GM19023 (cell line): ENCODE results near the gene LEP.
"Not testable (repeated sequence)": the region's sequence is repeated elsewhere in the genome, so short reads cannot be mapped to it uniquely, and the experiment has no call there.

Experiments used
- ATAC-seq: cut with Tn5 transposase; IDR thresholded peaks from one replicate; pipeline ENCODE4 v1.9.1; 2021; ENCODE audit warnings: mild to moderate bottlenecking, moderate library complexity; ENCODE audit not compliant: unreplicated experiment

LEP gene

GRCh38 chr7:128210590-128211570, 30.2 kb upstream of the LEP start:
- ATAC-seq: no peak

- no peak for ATAC-seq
Measured at GRCh38 chr7:128211626-128212025, 29.5 kb upstream of the LEP start.

GRCh38 chr7:128214463-128214862, 26.6 kb upstream of the LEP start:
- no peak for ATAC-seq

- ATAC-seq: no peak
Measured at GRCh38 chr7:128215281-128215680, 25.8 kb upstream of the LEP start.

GRCh38 chr7:128215739-128216138, 25.3 kb upstream of the LEP start:
- no peak for ATAC-seq

GRCh38 chr7:128217030-128217805, 23.9 kb upstream of the LEP start:
- no peak for ATAC-seq

- ATAC-seq: no peak
Measured at GRCh38 chr7:128217967-128218652, 23.0 kb upstream of the LEP start.

- ATAC-seq: no peak
Measured at GRCh38 chr7:128219636-128220035, 21.4 kb upstream of the LEP start.

- ATAC-seq: no peak
Measured at GRCh38 chr7:128221929-128222403, 19.1 kb upstream of the LEP start.

GRCh38 chr7:128226132-128226980, 14.7 kb upstream of the LEP start:
- no peak for ATAC-seq

- ATAC-seq: no peak
Measured at GRCh38 chr7:128227271-128227670, 13.8 kb upstream of the LEP start.

GRCh38 chr7:128231021-128231420, 10.1 kb upstream of the LEP start:
- ATAC-seq: no peak

- ATAC-seq: no peak
Measured at GRCh38 chr7:128231677-128232076, 9.4 kb upstream of the LEP start.

- ATAC-seq: no peak
Measured at GRCh38 chr7:128233471-128233870, 7.6 kb upstream of the LEP start.

GRCh38 chr7:128234476-128235026, 6.5 kb upstream of the LEP start:
- ATAC-seq: no peak

- no peak for ATAC-seq
Measured at GRCh38 chr7:128235471-128235870, 5.6 kb upstream of the LEP start.

- ATAC-seq: no peak
Measured at GRCh38 chr7:128236924-128237586, 4.0 kb upstream of the LEP start.

GRCh38 chr7:128239146-128239545, 1.9 kb upstream of the LEP start:
- not testable (repeated sequence) for ATAC-seq

GRCh38 chr7:128242661-128243060, 1.6 kb downstream of the LEP start:
- no peak for ATAC-seq
